HCT116 (cell line): ENCODE measurements around the gene IRAK2. TPM values are rescaled to one million over a fixed set of nuclear protein-coding genes. Genes with fewer than 3 reads are reported as not detected.

Source experiments
- ATAC-seq: fragments of 200-7000 bp; cut with Tn5 transposase; 2 replicates; pipeline ENCODE4 v1.9.1; 2020; ENCODE audit warnings: mild to moderate bottlenecking, moderate library complexity
- BruUV-seq: library from RNA; stranded (reverse); fragments of 400-500 nt; replicated peaks from 2 replicates; lab custom pipeline; 2021; lab: Mats Ljungman, UMichigan
- CTCF ChIA-PET: fragments of 300-600 bp; sonication (Branson Sonifier 250); formaldehyde crosslinking; loops from one replicate; lab custom pipeline; 2021; ENCODE audit warnings: antibody characterized with exemption; lab: Charles Lee
- POLR2A ChIA-PET: fragments of 300-600, 350-600 bp; sonication (Branson Sonifier 250); formaldehyde crosslinking; loops from one replicate; lab custom pipeline; 2021; ENCODE audit warnings: antibody characterized with exemption; lab: Charles Lee
- RAD21 ChIA-PET, 2 experiments: fragments of 300-600 bp; sonication (Branson Sonifier 250); formaldehyde crosslinking; loops; one replicate each; lab custom pipeline; 2023; ENCODE audit warnings: low total read pairs in 2 of 2; ENCODE audit not compliant: uncharacterized antibody in 2 of 2, unreplicated experiment in 2 of 2, low non-redundant PET in 1 of 2; lab: Charles Lee
- DNase-seq: peaks from one replicate; pipeline ENCODE4 v3.0.0-alpha.2; 2010; ENCODE audit warnings: low read depth, low spot score
- H2AFZ ChIP-seq: fragments of 200-600 bp; shearing (Covaris generic), sonication (generic); 2 replicates; pipeline ENCODE4 v1.6.1; 2017; ENCODE audit warnings: low read depth, mixed run types, mixed read lengths, antibody characterized with exemption, low read length; ENCODE audit not compliant: poor library complexity, severe bottlenecking
- H3K27ac ChIP-seq: 2 replicates; pipeline ENCODE4 v1.5.1; 2012; ENCODE audit warnings: low read depth, low read length
- H3K27me3 ChIP-seq: fragments of 200-600 bp; sonication (generic); 2 replicates; pipeline ENCODE4 v1.6.1; 2016; ENCODE audit warnings: mixed run types, low read length, mixed read lengths; ENCODE audit not compliant: insufficient read depth
- H3K36me3 ChIP-seq, 2 experiments: fragments of 200-500 bp in 1 of 2; fragments of 200-600 bp in 1 of 2; sonication (Bioruptor generic) in 1 of 2; sonication (generic) in 1 of 2; 2 replicates each; pipeline versions ENCODE4 v1.5.1 to v1.6.1; 2014 to 2016; ENCODE audit warnings: low read length in 2 of 2, inconsistent platforms in 1 of 2, mixed read lengths in 1 of 2, mixed run types in 1 of 2; ENCODE audit not compliant: insufficient read depth in 2 of 2, control insufficient read depth in 1 of 2
- H3K4me1 ChIP-seq, 2 experiments: fragments of 200-600 bp in 1 of 2; sonication (generic) in 1 of 2; 2 replicates each; pipeline versions ENCODE4 v1.5.1 to v1.6.1; 2012 to 2017; ENCODE audit warnings: low read length in 2 of 2, inconsistent platforms in 1 of 2, mild to moderate bottlenecking in 1 of 2, mixed read lengths in 1 of 2, mixed run types in 1 of 2, moderate library complexity in 1 of 2; ENCODE audit not compliant: insufficient read depth in 2 of 2, control insufficient read depth in 1 of 2
- H3K4me2 ChIP-seq: fragments of 200-600 bp; sonication (generic); 2 replicates; pipeline ENCODE4 v1.6.1; 2017; ENCODE audit warnings: mixed run types, low read length, mixed read lengths
- H3K4me3 ChIP-seq, 2 experiments: fragments of 200-600 bp in 1 of 2; sonication (generic) in 1 of 2; replicated peaks in 1 of 2; 2 replicates each; pipeline ENCODE4 v1.5.1; 2011 to 2016; ENCODE audit warnings: low read length in 2 of 2, control low read depth in 1 of 2, low read depth in 1 of 2, mild to moderate bottlenecking in 1 of 2, mixed read lengths in 1 of 2, mixed run types in 1 of 2
- H3K79me2 ChIP-seq: fragments of 200-600 bp; sonication (generic); 2 replicates; pipeline ENCODE4 v1.6.1; 2017; ENCODE audit warnings: mild to moderate bottlenecking, mixed run types, low read length, moderate library complexity, mixed read lengths; ENCODE audit not compliant: insufficient read depth
- H3K9ac ChIP-seq: fragments of 200-600 bp; sonication (generic); 2 replicates; pipeline ENCODE4 v1.6.1; 2016; ENCODE audit warnings: low read length, mixed read lengths
- H3K9me2 ChIP-seq: fragments of 200-600 bp; sonication (generic), shearing (Covaris generic); 2 replicates; pipeline ENCODE4 v1.6.1; 2017; ENCODE audit warnings: mixed run types, mild to moderate bottlenecking, moderate library complexity; ENCODE audit not compliant: insufficient read depth
- H3K9me3 ChIP-seq, 2 experiments: fragments of 200-500 bp in 1 of 2; fragments of 200-600 bp in 1 of 2; sonication (Bioruptor generic) in 1 of 2; sonication (generic) in 1 of 2; 2 replicates each; pipeline ENCODE4 v1.6.1; 2014 to 2017; ENCODE audit warnings: low read length in 2 of 2, mixed read lengths in 2 of 2, inconsistent platforms in 1 of 2, low read depth in 1 of 2, mild to moderate bottlenecking in 1 of 2, mixed run types in 1 of 2, moderate library complexity in 1 of 2; ENCODE audit not compliant: control insufficient read depth in 1 of 2, insufficient read depth in 1 of 2
- H4K20me1 ChIP-seq: fragments of 200-600 bp; sonication (generic), shearing (Covaris generic); 2 replicates; pipeline ENCODE4 v1.6.1; 2017; ENCODE audit warnings: mixed run types, mild to moderate bottlenecking, moderate library complexity; ENCODE audit not compliant: insufficient read depth
- CEBPB ChIP-seq: IDR thresholded peaks from 2 replicates; pipeline ENCODE4 v1.6.1; 2012; ENCODE audit warnings: low read depth
- CTCF ChIP-seq, 3 experiments: fragments of 200-600 bp in 1 of 3; sonication (generic) in 1 of 3; IDR thresholded peaks in 2 of 3; conservative IDR thresholded peaks in 1 of 3; 2 replicates each; pipeline ENCODE4 v1.5.1; 2012 to 2017; ENCODE audit warnings: low read depth in 2 of 3, low read length in 2 of 3, antibody characterized with exemption in 1 of 3, borderline replicate concordance in 1 of 3, control low read depth in 1 of 3, mild to moderate bottlenecking in 1 of 3, mixed read lengths in 1 of 3, mixed run types in 1 of 3, moderate library complexity in 1 of 3; ENCODE audit not compliant: insufficient read depth in 1 of 3
- EZH2 ChIP-seq: fragments of 200-600 bp; sonication (generic); IDR thresholded peaks from 2 replicates; pipeline ENCODE4 v1.6.1; 2017; ENCODE audit warnings: antibody characterized with exemption, mixed run types
- JUND ChIP-seq: IDR thresholded peaks from 2 replicates; pipeline ENCODE4 v1.6.1; 2012
- POLR2AphosphoS5 ChIP-seq: IDR thresholded peaks from 2 replicates; pipeline ENCODE4 v1.6.1; 2011; ENCODE audit warnings: mild to moderate bottlenecking, low read depth, low read length, moderate library complexity
- REST ChIP-seq: IDR thresholded peaks from 2 replicates; pipeline ENCODE4 v1.6.1; 2012; ENCODE audit warnings: low read depth
- intact Hi-C: fragments of 100-400 bp; cut with micrococcal nuclease; formaldehyde crosslinking; loops from 2 replicates; pipeline ENCODE4 v1.10.0; 2022
- total RNA-seq: library from RNA; stranded (reverse); gene quantifications from one replicate; pipeline ENCODE4 v1.2.1, GENCODE V29; 2021; ENCODE audit not compliant: unreplicated experiment

IRAK2 gene
- total RNA-seq, 1 experiment from 2014 or later: 3.6 TPM

- POLR2A ChIA-PET: no interaction called here
- peak overlapping the region; percentile 99 for H3K4me2 ChIP-seq
- H3K9me3 ChIP-seq: no peaks in the 10 kb centered on the region
- peaks cover 60% of the 10 kb centered on the region for H3K79me2 ChIP-seq
- DNase-seq: no peak
- TF ChIP-seq CEBPB: no peak; the same call in 1 of the 2 replicates
- TF ChIP-seq REST: no peak
- no peak for TF ChIP-seq EZH2
- no peak for TF ChIP-seq JUND
- TF ChIP-seq CTCF (IDR thresholded peaks at IDR 0.05 in 2 of 3, conservative IDR thresholded peaks at IDR 0.05 in 1 of 3; ENCODE audit: borderline replicate concordance in 1 of 3, insufficient read depth in 1 of 3, low read depth in 2 of 3, low read length in 2 of 3): no peak
- TF ChIP-seq POLR2AphosphoS5: no peak
- TF ChIP-seq, all 23 proteins: peak for 0
- intact Hi-C loops: loop anchor here (1.0 kb wide), 1 partner anchor 82 kb away; no protein-coding TSS in a partner anchor
- Histone ChIP-seq H3K4me3 (peak overlapping the region; percentile 92 to 99), H3K36me3 (peaks cover 0 to 14% of the 10 kb centered on the region in 2 experiments; a peak in 1 of 4 replicates), H2AFZ (no peak overlapping the region), H3K4me1 (peaks cover 4 to 22% of the 10 kb centered on the region in 2 experiments; a peak in 3 of 4 replicates), H3K9ac (peak overlapping the region; percentile 92), H3K27me3 (no peaks in the 10 kb centered on the region), H4K20me1 (peaks cover 3% of the 10 kb centered on the region; the same call in 1 of the 2 replicates), H3K27ac (peak overlapping the region; percentile 91), H3K9me2 (no peaks in the 10 kb centered on the region)
- ChIA-PET RAD21 (no interaction called here), CTCF (no interaction called here)
- BruUV-seq: no TSS peak
- ATAC-seq: peak; percentile 6; the same call in 1 of the 2 replicates
Observed at GRCh38 chr3:10142707-10143560, 21.8 kb upstream of the IRAK2 start.
